ENCODE results near the gene BCAP31. TPM values are rescaled to one million over a fixed set of nuclear protein-coding genes. Genes with fewer than 3 reads are reported as not detected.

Gene BCAP31
- total RNA-seq, 2 experiments from 2014 or later = 43.0 to 72.0 TPM

DNA sequence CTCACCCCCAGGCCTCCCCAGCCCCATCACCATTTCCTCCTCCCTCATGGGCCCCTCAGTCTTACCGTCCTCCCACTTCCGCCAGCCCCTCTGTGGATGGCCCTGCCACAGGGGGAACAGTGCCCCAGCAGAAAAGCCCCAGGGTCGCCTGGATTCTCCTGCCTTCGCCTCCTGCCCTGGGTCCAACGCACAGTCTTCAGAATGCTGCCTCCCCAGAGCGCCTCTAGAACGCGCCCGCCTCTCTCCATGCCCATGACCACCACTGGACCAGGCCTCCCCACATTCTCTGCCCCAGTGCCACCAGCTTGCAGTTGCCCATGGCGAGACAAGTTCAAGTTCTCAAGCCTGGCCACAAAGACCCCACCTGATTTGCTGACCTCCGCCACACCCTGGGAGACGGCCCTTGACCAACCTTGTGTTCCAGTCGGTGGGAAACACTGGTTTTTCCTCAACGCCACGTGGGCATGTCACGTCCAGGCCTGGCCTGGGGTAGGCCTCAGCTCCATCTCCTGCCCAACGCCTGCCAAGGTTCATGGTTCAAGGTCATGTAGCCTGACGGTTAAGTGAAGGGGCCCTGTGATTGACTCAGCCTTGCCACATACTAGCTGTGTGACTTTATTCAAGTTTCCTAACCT is 39.2 kb upstream of the BCAP31 start:
- no peaks in the 10 kb centered on the region for H3K9me3 ChIP-seq (ENCODE audit: low read length)
- TF ChIP-seq EZH2phosphoT487 (IDR thresholded peaks at IDR 0.05; ENCODE audit: borderline replicate concordance, low read depth, low read length) (no peak), CTCF (conservative IDR thresholded peaks at IDR 0.05; ENCODE audit: low read length) (no peak)
- H2AFZ ChIP-seq (ENCODE audit: low read length) = no peak overlapping the region
- no TSS peak for BruUV-seq (replicated peaks)
- H3K9me2 ChIP-seq (ENCODE audit: insufficient read depth, low read length) = no peaks in the 10 kb centered on the region
- H3K27ac ChIP-seq (ENCODE audit: low read depth, low read length, poor library complexity, severe bottlenecking) = no peak overlapping the region
- no peak overlapping the region for H3K4me2 ChIP-seq (ENCODE audit: low read length)
- intact Hi-C loops (cut with micrococcal nuclease; ENCODE audit: unreplicated experiment) = loop anchor here (5.0 to 10.0 kb wide), 3 partner anchors 71 to 119 kb away; partner anchors contain the start of genes PDZD4 and SLC6A8
- H3K36me3 ChIP-seq (ENCODE audit: insufficient read depth, low read length) = no peaks in the 10 kb centered on the region
- POLR2A ChIA-PET = no interaction called here
- no peak for DNase-seq (ENCODE audit: low spot score)
- no peak overlapping the region for H3K4me3 ChIP-seq (ENCODE audit: low read depth, low read length, poor library complexity, severe bottlenecking)
- H3K79me2 ChIP-seq (ENCODE audit: insufficient read depth, low read depth, low read length) = no peaks in the 10 kb centered on the region
- H4K20me1 ChIP-seq (ENCODE audit: insufficient read depth, low read length) = no peaks in the 10 kb centered on the region
- CTCF ChIA-PET (ENCODE audit: unreplicated experiment) = no interaction called here
- peaks cover 6% of the 10 kb centered on the region for H3K4me1 ChIP-seq (ENCODE audit: insufficient read depth, low read length, poor library complexity, severe bottlenecking)

DNA sequence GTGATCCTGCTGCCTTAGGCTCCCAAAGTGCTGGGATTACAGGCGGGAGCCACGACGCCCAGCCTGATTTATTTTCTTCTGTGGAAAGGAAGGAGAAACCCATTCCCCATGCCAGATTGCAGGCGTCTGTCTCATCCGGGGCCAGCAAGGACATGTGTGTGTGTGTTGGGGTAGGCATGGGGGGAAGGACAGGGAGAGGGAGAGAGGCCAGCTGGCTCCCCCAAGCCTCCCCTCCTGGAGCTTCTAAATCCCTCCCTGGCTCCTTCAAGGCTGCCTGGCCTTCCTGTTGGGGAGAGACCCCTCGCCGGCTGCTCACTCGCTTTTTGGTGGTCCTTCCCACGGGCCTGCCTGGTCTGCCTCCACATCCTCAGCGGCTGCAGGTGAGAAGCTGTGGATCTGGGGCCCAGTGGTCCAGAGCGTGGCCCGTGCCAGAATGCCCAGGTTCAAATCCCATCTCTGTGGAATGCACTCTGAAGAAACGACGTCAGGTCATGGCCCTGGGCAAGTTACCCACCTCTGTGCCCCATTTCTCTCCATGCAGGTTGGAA is 38.5 kb upstream of the BCAP31 start:
- Histone ChIP-seq H3K4me2 (ENCODE audit: low read length) (no peak overlapping the region), H3K79me2 (ENCODE audit: insufficient read depth, low read depth, low read length) (no peaks in the 10 kb centered on the region), H3K27ac (ENCODE audit: low read depth, low read length, poor library complexity, severe bottlenecking) (no peak overlapping the region), H3K36me3 (ENCODE audit: insufficient read depth, low read length) (no peaks in the 10 kb centered on the region), H3K9me2 (ENCODE audit: insufficient read depth, low read length) (no peaks in the 10 kb centered on the region), H3K4me1 (ENCODE audit: insufficient read depth, low read length, poor library complexity, severe bottlenecking) (peaks cover 6% of the 10 kb centered on the region), H4K20me1 (ENCODE audit: insufficient read depth, low read length) (no peaks in the 10 kb centered on the region), H2AFZ (ENCODE audit: low read length) (no peak overlapping the region), H3K4me3 (ENCODE audit: low read depth, low read length, poor library complexity, severe bottlenecking) (no peak overlapping the region), H3K9me3 (ENCODE audit: low read length) (no peaks in the 10 kb centered on the region)
- intact Hi-C loops (cut with micrococcal nuclease; ENCODE audit: unreplicated experiment) = loop anchor here (5.0 to 10.0 kb wide), 3 partner anchors 72 to 120 kb away; partner anchors contain the start of genes PDZD4 and SLC6A8
- ChIA-PET CTCF (ENCODE audit: unreplicated experiment) (no interaction called here), POLR2A (no interaction called here)
- no peak for TF ChIP-seq CTCF (conservative IDR thresholded peaks at IDR 0.05; ENCODE audit: low read length)
- TF ChIP-seq EZH2phosphoT487 (IDR thresholded peaks at IDR 0.05; ENCODE audit: borderline replicate concordance, low read depth, low read length) = no peak
- no peak for DNase-seq (ENCODE audit: low spot score)
- no TSS peak for BruUV-seq (replicated peaks)

DNA sequence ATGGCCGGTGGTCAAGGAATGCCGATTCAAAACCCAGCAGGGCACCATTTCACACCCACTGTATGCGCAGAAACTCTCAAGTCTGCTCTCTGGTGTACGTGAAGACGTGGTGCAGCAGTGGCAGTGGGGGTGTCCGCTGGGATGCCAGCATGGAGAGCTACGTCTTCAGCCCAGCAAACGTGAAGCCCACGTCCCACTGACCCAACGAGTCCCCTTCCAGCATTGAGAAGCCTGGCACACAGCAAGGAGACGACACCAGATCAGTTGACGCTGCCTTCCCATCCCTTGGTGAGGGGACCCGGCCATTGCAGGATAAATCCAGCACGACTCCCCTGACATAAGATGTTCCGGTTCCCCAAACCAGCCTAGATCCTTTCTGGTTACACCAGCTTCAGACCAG is 37.7 kb upstream of the BCAP31 start:
- no TSS peak for BruUV-seq (replicated peaks)
- intact Hi-C loops (cut with micrococcal nuclease; ENCODE audit: unreplicated experiment) = loop anchor here (5.0 to 10.0 kb wide), 3 partner anchors 73 to 120 kb away; partner anchors contain the start of genes PDZD4 and SLC6A8
- Histone ChIP-seq H4K20me1 (ENCODE audit: insufficient read depth, low read length) (no peaks in the 10 kb centered on the region), H2AFZ (ENCODE audit: low read length) (no peak overlapping the region), H3K4me1 (ENCODE audit: insufficient read depth, low read length, poor library complexity, severe bottlenecking) (peaks cover 6% of the 10 kb centered on the region), H3K79me2 (ENCODE audit: insufficient read depth, low read depth, low read length) (no peaks in the 10 kb centered on the region), H3K4me2 (ENCODE audit: low read length) (no peak overlapping the region), H3K36me3 (ENCODE audit: insufficient read depth, low read length) (no peaks in the 10 kb centered on the region), H3K9me2 (ENCODE audit: insufficient read depth, low read length) (no peaks in the 10 kb centered on the region), H3K27ac (ENCODE audit: low read depth, low read length, poor library complexity, severe bottlenecking) (no peak overlapping the region), H3K4me3 (ENCODE audit: low read depth, low read length, poor library complexity, severe bottlenecking) (no peak overlapping the region), H3K9me3 (ENCODE audit: low read length) (no peaks in the 10 kb centered on the region)
- no peak for TF ChIP-seq EZH2phosphoT487 (IDR thresholded peaks at IDR 0.05; ENCODE audit: borderline replicate concordance, low read depth, low read length)
- no peak for TF ChIP-seq CTCF (conservative IDR thresholded peaks at IDR 0.05; ENCODE audit: low read length)
- DNase-seq (ENCODE audit: low spot score) = no peak
- CTCF ChIA-PET (ENCODE audit: unreplicated experiment) = no interaction called here
- POLR2A ChIA-PET = no interaction called here

All from OCI-LY7 (cell line).